K562 (cell line): ENCODE data around the gene NRG3. TPM values are rescaled to one million over a fixed set of nuclear protein-coding genes. Genes with fewer than 3 reads are reported as not detected.

Experiments
- ATAC-seq: fragments of 200-7000 bp; cut with Tn5 transposase; 3 replicates; pipeline ENCODE4 v1.9.1; 2020; ENCODE audit warnings: moderate library complexity
- BruUV-seq: library from RNA; stranded (reverse); fragments of 400-500 nt; replicated peaks from 2 replicates; lab custom pipeline; 2021; lab: Mats Ljungman, UMichigan
- CTCF ChIA-PET: fragments of 300-600 bp; formaldehyde crosslinking; extraction: SDS; loops from one replicate; lab custom pipeline; 2021; ENCODE audit warnings: low intra/inter-chr PET ratio; lab: Yijun Ruan, JAX
- POLR2A ChIA-PET: fragments of 300-600, 350-650 bp; sonication (Branson Sonifier 250); formaldehyde crosslinking; extraction: SDS; loops from one replicate; lab custom pipeline; 2021; ENCODE audit warnings: antibody characterized with exemption, inconsistent platforms; lab: Yijun Ruan, JAX
- DNase-seq, 4 experiments: peaks; one replicate each; pipeline versions ENCODE4 v3.0.0 to v3.0.0-alpha.2; 2011 to 2018; ENCODE audit warnings: low spot score in 3 of 4, mixed read lengths in 3 of 4; ENCODE audit errors: extremely low read depth in 1 of 4
- FAIRE-seq: peaks from 2 replicates; lab custom pipeline; 2011; peaks lifted over from hg19 to GRCh38; lab: Jason Lieb, UNC
- H2AFZ ChIP-seq: 2 replicates; pipeline ENCODE4 v1.6.0; 2011; ENCODE audit warnings: low read depth, low read length, control low read depth, inconsistent platforms
- H3K27ac ChIP-seq: fragments of 200-600 bp; 3 replicates; pipeline ENCODE4 v1.8.0; 2011; ENCODE audit warnings: low read depth, mild to moderate bottlenecking, control low read depth, inconsistent platforms, low read length, moderate library complexity, mixed read lengths; ENCODE audit errors: extremely low read depth
- H3K27me3 ChIP-seq, 2 experiments: fragments of 300-600 bp in 1 of 2; 2 replicates in 1 of 2; 3 replicates in 1 of 2; pipeline versions ENCODE4 v1.6.0 to v1.8.0; 2011; ENCODE audit warnings: inconsistent platforms in 2 of 2, low read length in 2 of 2, mild to moderate bottlenecking in 1 of 2, mixed read lengths in 1 of 2, moderate library complexity in 1 of 2; ENCODE audit not compliant: control insufficient read depth in 2 of 2, insufficient read depth in 2 of 2
- H3K36me3 ChIP-seq: fragments of 300-600 bp; 3 replicates; pipeline ENCODE4 v1.8.0; 2011; ENCODE audit warnings: mild to moderate bottlenecking, low read length, inconsistent platforms; ENCODE audit not compliant: control insufficient read depth, insufficient read depth
- H3K4me1 ChIP-seq, 2 experiments: fragments of 200-600 bp in 1 of 2; replicated peaks in 1 of 2; 2 replicates in 1 of 2; 3 replicates in 1 of 2; pipeline versions ENCODE4 v1.5.1 to v1.8.0; 2011; ENCODE audit warnings: inconsistent platforms in 2 of 2, low read length in 2 of 2, mild to moderate bottlenecking in 1 of 2, mixed read lengths in 1 of 2, moderate library complexity in 1 of 2; ENCODE audit not compliant: control insufficient read depth in 2 of 2, insufficient read depth in 2 of 2
- H3K4me2 ChIP-seq: 2 replicates; pipeline ENCODE4 v1.6.1; 2011; ENCODE audit warnings: low read length, control low read depth, inconsistent platforms, mixed read lengths; ENCODE audit not compliant: insufficient read depth
- H3K4me3 ChIP-seq: fragments of 200-600 bp; sonication (generic), shearing (Covaris generic); 2 replicates; pipeline ENCODE4 v1.5.1; 2016; ENCODE audit warnings: control low read depth, inconsistent platforms
- H3K79me2 ChIP-seq: fragments of 200-600 bp; 3 replicates; pipeline ENCODE4 v1.8.0; 2011; ENCODE audit warnings: low read length, inconsistent platforms; ENCODE audit not compliant: control insufficient read depth, insufficient read depth
- H3K9ac ChIP-seq, 2 experiments: 2 replicates each; pipeline versions ENCODE4 v1.6.0 to v1.6.1; 2011; ENCODE audit warnings: low read depth in 2 of 2, low read length in 2 of 2, control low read depth in 1 of 2, inconsistent platforms in 1 of 2, mild to moderate bottlenecking in 1 of 2, mixed read lengths in 1 of 2; ENCODE audit not compliant: insufficient read depth in 1 of 2
- H3K9me1 ChIP-seq: one replicate; pipeline ENCODE4 v1.6.0; 2011; ENCODE audit warnings: inconsistent platforms, mild to moderate bottlenecking, low read length, moderate library complexity; ENCODE audit not compliant: control insufficient read depth, insufficient read depth
- H3K9me3 ChIP-seq: replicated peaks from 2 replicates; pipeline ENCODE4 v1.5.1; 2011; ENCODE audit warnings: low read depth, low read length, inconsistent platforms; ENCODE audit not compliant: control insufficient read depth, insufficient read depth
- H4K20me1 ChIP-seq: replicated peaks from 2 replicates; pipeline ENCODE4 v1.6.1; 2011; ENCODE audit warnings: low read length, inconsistent platforms, mixed read lengths; ENCODE audit not compliant: control insufficient read depth, insufficient read depth
- MTA1 ChIP-seq: fragments of 450-650 bp; IDR thresholded peaks from 2 replicates; pipeline ENCODE4 v1.6.1; 2017; ENCODE audit warnings: borderline replicate concordance
- RCOR1 ChIP-seq, 2 experiments: IDR thresholded peaks; 2 replicates each; pipeline ENCODE4 v1.6.1; 2012; ENCODE audit warnings: low read depth in 2 of 2, low read length in 2 of 2, borderline replicate concordance in 1 of 2, improper control_type of control experiment in 1 of 2
- SLC30A9 ChIP-seq: fragments of 250-450 bp; sonication (Bioruptor Pico); IDR thresholded peaks from 2 replicates; pipeline ENCODE4 v1.8.0; 2022; ENCODE audit warnings: mild to moderate bottlenecking, moderate library complexity
- SRSF3 ChIP-seq: fragments of 200-400 bp; formaldehyde crosslinking; IDR thresholded peaks from 2 replicates; pipeline ENCODE4 v1.6.1; 2016; ENCODE audit warnings: mild to moderate bottlenecking, low read length, moderate library complexity; ENCODE audit not compliant: insufficient read depth
- TCF7 ChIP-seq: sonication (generic); IDR thresholded peaks from 2 replicates; pipeline ENCODE4 v1.6.1; 2016; ENCODE audit warnings: antibody characterized with exemption, borderline replicate concordance
- ZNF239 ChIP-seq: fragments of 250-450 bp; sonication (Bioruptor Pico); IDR thresholded peaks from 2 replicates; pipeline ENCODE4 v1.4.0; 2020; ENCODE audit warnings: mild to moderate bottlenecking
- WGBS: fragments of 100-300 bp; shearing (Covaris generic); methylation state at CpG from one replicate; pipeline ENCODE4 v1.1.6; 2016; ENCODE audit warnings: low coverage, mixed read lengths; ENCODE audit not compliant: insufficient coverage; ENCODE audit errors: missing lambda C conversion rate; 5-methylcytosine and 5-hydroxymethylcytosine counted together
- in situ Hi-C: fragments of 300-500 bp; cut with MboI; formaldehyde crosslinking; loops from 4 replicates; pipeline ENCODE4 v1.15.0; 2018; ENCODE audit warnings: inconsistent platforms, mixed read lengths
- intact Hi-C: fragments of 100-400 bp; cut with micrococcal nuclease; formaldehyde crosslinking; loops from 2 replicates; pipeline ENCODE4 v1.14.2; 2022
- polyA plus RNA-seq, 8 experiments: library from polyadenylated mRNA; depleted of rRNA in 4 of 8; stranded (reverse) in 5 of 8; unstranded in 3 of 8; fragments of >200 nt; fragmentation: Nextera tagmentation in 2 of 8; fragmentation: Illumina TruSeq in 1 of 8; extraction: Ambion mirVana in 2 of 8; extraction: Trizol in 1 of 8; gene quantifications; 2 replicates each; pipeline versions ENCODE4 v1.2.1 to v1.2.3, GENCODE V29; 2011 to 2014; ENCODE audit warnings: inconsistent platforms in 1 of 8, missing spikeins in 1 of 8
- total RNA-seq, 7 experiments: library from RNA; depleted of rRNA in 6 of 7; stranded (reverse); fragments of >200 nt in 6 of 7; fragmentation: Illumina TruSeq in 2 of 7; extraction: Trizol in 2 of 7; gene quantifications; 2 replicates each; pipeline versions ENCODE4 v1.2.1 to v1.2.3, GENCODE V29; 2011 to 2021; ENCODE audit warnings: low replicate concordance in 1 of 7

The NRG3 gene
- total and polyA plus RNA-seq, 9 of the 15 experiments (the other 6 are each of a cell fraction or from before 2014, with no cell fraction given), result not detected

DNA sequence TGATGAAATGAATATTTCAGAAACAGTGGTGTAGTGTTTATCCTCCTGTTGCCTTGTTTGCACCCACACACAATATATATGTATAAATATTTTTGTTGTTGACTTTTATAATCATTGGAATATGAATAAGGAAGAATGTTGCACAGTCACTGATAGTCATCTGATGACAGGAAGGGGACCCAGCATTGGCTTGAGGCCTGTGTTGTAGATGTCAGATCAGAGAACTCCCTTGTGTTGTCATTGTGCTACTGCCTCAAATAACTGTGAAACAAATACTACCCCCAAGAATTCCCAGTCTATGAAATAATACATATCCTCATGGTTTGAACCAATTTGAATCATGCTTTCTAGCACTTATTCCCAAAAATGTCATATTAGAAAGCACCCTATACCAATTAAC lies 84.0 kb downstream of the NRG3 start:
- H3K27ac ChIP-seq, result no peak overlapping the region
- H3K27me3 ChIP-seq, result no peaks in the 10 kb centered on the region
- TF ChIP-seq ZNF239 (CRISPR knock-in tag), result no peak
- TF ChIP-seq TCF7, result no peak
- TF ChIP-seq MTA1, result no peak
- no peak for TF ChIP-seq RCOR1 (IDR thresholded peaks at IDR 0.05; ENCODE audit: borderline replicate concordance in 1 of 2, low read depth in 2 of 2, low read length in 2 of 2)
- TF ChIP-seq, all 486 proteins: peak for 0
- no peaks in the 10 kb centered on the region for H3K9me1 ChIP-seq
- FAIRE-seq, result no peak
- H3K79me2 ChIP-seq, result no peaks in the 10 kb centered on the region
- H3K4me1 ChIP-seq, result no peaks in the 10 kb centered on the region
- H4K20me1 ChIP-seq, result no peaks in the 10 kb centered on the region
- BruUV-seq, result no TSS peak
- POLR2A ChIA-PET, result no interaction called here
- H3K9me3 ChIP-seq, result no peaks in the 10 kb centered on the region
- no peaks in the 10 kb centered on the region for H3K36me3 ChIP-seq
- intact Hi-C loops (no loop called here), in situ Hi-C loops (no loop called here)
- H2AFZ ChIP-seq, result no peak overlapping the region
- H3K9ac ChIP-seq, result no peak overlapping the region
- CTCF ChIA-PET, result no interaction called here
- H3K4me2 ChIP-seq, result no peak overlapping the region
- no peak for ATAC-seq
- no peak for DNase-seq
- no peak overlapping the region for H3K4me3 ChIP-seq

DNA sequence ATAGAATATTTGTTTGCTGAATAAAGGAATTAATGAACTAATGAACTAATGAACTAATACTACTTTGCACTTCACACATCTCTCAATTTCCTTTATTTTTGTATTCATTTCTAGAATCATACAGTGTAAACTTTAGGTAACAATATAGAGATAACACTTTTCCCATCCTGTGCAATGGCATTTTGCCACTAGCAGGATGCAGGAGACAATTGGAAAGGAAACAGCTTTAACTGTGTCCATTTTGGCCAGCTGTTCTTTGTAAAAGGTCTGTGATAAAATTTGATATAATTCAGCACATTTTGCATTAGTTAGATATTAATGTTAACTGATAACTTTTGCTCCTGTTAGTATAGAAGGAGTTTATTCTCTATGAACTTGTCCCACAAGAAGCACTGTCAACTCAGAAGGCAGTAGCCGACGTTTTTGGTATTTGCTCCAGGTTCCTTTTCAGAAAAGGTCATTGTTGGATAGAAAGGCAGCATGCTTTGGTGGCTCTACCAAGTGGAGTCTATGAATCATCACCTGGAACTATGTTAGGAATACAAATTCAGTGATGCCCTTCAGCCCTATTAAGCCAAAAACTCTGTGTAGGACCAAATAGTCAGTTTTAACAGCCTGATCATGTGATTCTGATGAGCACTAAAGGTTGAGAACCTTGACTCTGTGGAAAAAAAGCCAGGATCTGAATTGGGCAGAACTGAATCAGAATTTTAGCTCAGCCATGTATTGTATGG lies 86.6 kb downstream of the NRG3 start:
- ChIA-PET CTCF (no interaction called here), POLR2A (interaction anchor here (0.6 kb wide), 1 partner anchor 46 kb away, joined by 4 read pairs; no protein-coding TSS in a partner anchor)
- TF ChIP-seq SLC30A9 (CRISPR knock-in tag) (no peak), SRSF3 (no peak), TCF7 (no peak)
- Histone ChIP-seq H3K4me3 (no peak overlapping the region), H3K79me2 (no peaks in the 10 kb centered on the region), H2AFZ (no peak overlapping the region), H3K27ac (no peak overlapping the region), H3K4me2 (no peak overlapping the region), H3K9me1 (no peaks in the 10 kb centered on the region), H3K9ac (no peak overlapping the region), H4K20me1 (no peaks in the 10 kb centered on the region), H3K4me1 (no peaks in the 10 kb centered on the region), H3K36me3 (no peaks in the 10 kb centered on the region), H3K9me3 (no peaks in the 10 kb centered on the region), H3K27me3 (no peaks in the 10 kb centered on the region)
- intact Hi-C loops (no loop called here), in situ Hi-C loops (no loop called here)
- FAIRE-seq, result no peak
- no peak for ATAC-seq
- WGBS, result 0% methylated on average over 2 of the region's 2 CpGs
- no TSS peak for BruUV-seq
- DNase-seq, result no peak
